Ovary (tissue), 9 donors: ENCODE measurements around the gene RBM26. TPM values are rescaled to one million over a fixed set of nuclear protein-coding genes. Genes with fewer than 3 reads are reported as not detected.

Experiments
- DNase-seq, 5 donors: peaks; one replicate each; pipeline ENCODE4 v3.0.0-alpha.2; 2019 to 2020
- H3K27ac ChIP-seq, 2 donors: fragments of 200-600 bp; one replicate each; pipeline versions ENCODE4 v1.5.1 to v1.8.0; 2019 to 2022
- H3K27me3 ChIP-seq: fragments of 200-600 bp; one replicate; pipeline ENCODE4 v1.8.0; 2022
- H3K36me3 ChIP-seq: fragments of 200-600 bp; sonication (generic); one replicate; pipeline ENCODE4 v1.5.1; 2019
- H3K4me1 ChIP-seq: one replicate; pipeline ENCODE4 v1.8.1; 2013; ENCODE audit warnings: mild to moderate bottlenecking, moderate library complexity; ENCODE audit not compliant: insufficient read depth
- H3K4me3 ChIP-seq: fragments of 200-600 bp; sonication (generic); one replicate; pipeline ENCODE4 v1.5.1; 2017
- H3K9me3 ChIP-seq, 2 donors: fragments of 200-600 bp in 1 of 2; sonication (generic) in 1 of 2; one replicate each; pipeline versions ENCODE4 v1.5.1 to v1.8.1; 2013 to 2019; ENCODE audit warnings: mild to moderate bottlenecking in 1 of 2, moderate library complexity in 1 of 2
- EP300 ChIP-seq: sonication (generic); formaldehyde crosslinking; IDR thresholded peaks from one replicate; pipeline ENCODE4 v1.6.1; 2017; ENCODE audit warnings: antibody characterized with exemption
- POLR2A ChIP-seq: fragments of 450-650 bp; IDR thresholded peaks from one replicate; pipeline ENCODE4 v1.6.1; 2017; ENCODE audit warnings: antibody characterized with exemption, mild to moderate bottlenecking, moderate library complexity
- WGBS, 3 donors: extraction: QIAGEN DNeasy Blood & Tissue Kit in 1 of 3; methylation state at CpG; one replicate each; pipeline versions ENCODE4 v1.1.5 to v1.1.7; 2013 to 2017; 5-methylcytosine and 5-hydroxymethylcytosine counted together
- intact Hi-C, 4 donors: fragments of 100-400 bp; cut with DNase I; formaldehyde crosslinking; loops; one replicate each; pipeline versions ENCODE4 v1.11.0 to v1.15.1; 2022 to 2023
- polyA plus RNA-seq, 2 donors: library from polyadenylated mRNA; stranded (reverse); fragments of 200-250 nt in 1 of 2; fragments of 350-450 nt in 1 of 2; fragmentation: Illumina TruSeq in 1 of 2; extraction: RNeasy Lipid Tissue Mini Kit (QIAGEN cat#74804) in 1 of 2; gene quantifications; one replicate each; pipeline ENCODE4 v1.2.3, GENCODE V29; 2013 to 2014
- total RNA-seq, 7 donors: library from RNA; depleted of rRNA in 2 of 7; stranded (reverse); fragments of >200 nt in 2 of 7; fragmentation: NEBNext Ultra II Directional in 3 of 7; extraction: Animal tissue kit (Norgen Biotek cat#: 25700) in 3 of 7; gene quantifications; one replicate each; pipeline versions ENCODE4 v1.1.0 to v1.2.4, GENCODE V29; 2016 to 2023
- TF ChIP-seq, protein P1 (sequence below), 3 donors: fragments of 450-650 bp in 2 of 3; fragments of 200-600 bp in 1 of 3; IDR thresholded peaks; one replicate each; pipeline versions ENCODE4 v1.5.1 to v1.8.0; 2016 to 2022; ENCODE audit warnings: antibody characterized with exemption in 3 of 3, mild to moderate bottlenecking in 1 of 3
- donor health status: DM: no; HTN: no; CAD: no; lungs with moderate emphysema.
- donor health status: DM: no; HTN: no; CAD: no.
- donor health status: Bipolar disorder and iron deficiency.
- donor health status: DM: yes; HTN: yes; CAD: no.
- donor health status: DM: no; HTN: no; CAD: no.
- donor health status: DM: yes; HTN: yes; CAD: no.

RBM26 gene
- total and polyA plus RNA-seq, 9 donors = 19.0 to 52.9 (median 39.4) TPM

DNA sequence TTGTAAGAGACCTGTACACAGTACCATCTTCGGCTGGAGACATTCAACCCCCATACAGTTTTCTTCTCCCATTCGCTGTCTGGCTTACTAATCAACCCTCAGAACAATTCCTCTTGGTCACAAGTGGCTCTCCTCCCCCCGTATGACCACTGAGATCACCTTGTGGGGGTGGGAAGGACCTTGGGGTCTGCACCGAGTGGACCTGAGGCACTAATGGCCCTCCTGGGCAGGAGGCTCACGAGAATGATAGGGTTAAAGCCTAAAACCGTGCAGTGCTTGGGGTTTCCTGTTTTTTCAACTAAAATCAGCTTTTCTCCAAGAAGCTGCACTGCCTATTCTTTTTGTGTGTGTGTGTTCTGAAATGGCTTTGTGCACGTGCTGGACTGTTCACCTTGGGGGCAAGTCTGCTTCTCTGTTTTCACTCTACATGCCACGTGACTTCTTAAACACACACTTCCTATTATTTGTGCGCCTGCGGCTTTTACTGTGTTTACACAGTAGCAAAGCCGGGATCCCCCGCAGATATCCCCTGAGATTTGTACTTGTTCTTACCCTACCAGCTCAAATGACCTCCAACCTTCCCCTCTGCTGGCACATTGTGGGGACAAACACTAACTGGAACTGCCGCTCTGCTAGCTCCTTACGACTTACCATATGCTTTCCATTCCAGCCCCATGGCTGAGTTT, 12.3 kb downstream of the RBM26 start:
- no peaks in the 10 kb centered on the region for H3K27me3 ChIP-seq
- H3K4me3 ChIP-seq = no peak overlapping the region
- H3K36me3 ChIP-seq = no peaks in the 10 kb centered on the region
- 77 to 84% (median 81%) methylated on average over 14 of the region's 14 CpGs for WGBS, 3 donors
- H3K4me1 ChIP-seq = no peaks in the 10 kb centered on the region
- no peaks in the 10 kb centered on the region for H3K9me3 ChIP-seq
- no peak for DNase-seq
- no peak overlapping the region for H3K27ac ChIP-seq
- intact Hi-C loops = no loop called here
- TF ChIP-seq, protein P1, sequence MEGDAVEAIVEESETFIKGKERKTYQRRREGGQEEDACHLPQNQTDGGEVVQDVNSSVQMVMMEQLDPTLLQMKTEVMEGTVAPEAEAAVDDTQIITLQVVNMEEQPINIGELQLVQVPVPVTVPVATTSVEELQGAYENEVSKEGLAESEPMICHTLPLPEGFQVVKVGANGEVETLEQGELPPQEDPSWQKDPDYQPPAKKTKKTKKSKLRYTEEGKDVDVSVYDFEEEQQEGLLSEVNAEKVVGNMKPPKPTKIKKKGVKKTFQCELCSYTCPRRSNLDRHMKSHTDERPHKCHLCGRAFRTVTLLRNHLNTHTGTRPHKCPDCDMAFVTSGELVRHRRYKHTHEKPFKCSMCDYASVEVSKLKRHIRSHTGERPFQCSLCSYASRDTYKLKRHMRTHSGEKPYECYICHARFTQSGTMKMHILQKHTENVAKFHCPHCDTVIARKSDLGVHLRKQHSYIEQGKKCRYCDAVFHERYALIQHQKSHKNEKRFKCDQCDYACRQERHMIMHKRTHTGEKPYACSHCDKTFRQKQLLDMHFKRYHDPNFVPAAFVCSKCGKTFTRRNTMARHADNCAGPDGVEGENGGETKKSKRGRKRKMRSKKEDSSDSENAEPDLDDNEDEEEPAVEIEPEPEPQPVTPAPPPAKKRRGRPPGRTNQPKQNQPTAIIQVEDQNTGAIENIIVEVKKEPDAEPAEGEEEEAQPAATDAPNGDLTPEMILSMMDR (IDR thresholded peaks at IDR 0.05) = no peak
- TF ChIP-seq EP300 (no peak), POLR2A (no peak)

GRCh38 chr13:79392882-79393563, 13.0 kb downstream of the RBM26 start:
- Histone ChIP-seq H3K9me3 (no peaks in the 10 kb centered on the region), H3K4me1 (peaks cover 2% of the 10 kb centered on the region), H3K27ac (no peak overlapping the region), H3K36me3 (no peaks in the 10 kb centered on the region), H3K27me3 (no peaks in the 10 kb centered on the region), H3K4me3 (no peak overlapping the region)
- no peak for DNase-seq
- 90 to 96% (median 91%) methylated on average over 6 of the region's 6 CpGs for WGBS, 3 donors
- intact Hi-C loops = no loop called here
- TF ChIP-seq POLR2A (no peak), EP300 (no peak)
- TF ChIP-seq, protein P1 (IDR thresholded peaks at IDR 0.05) = no peak

DNA sequence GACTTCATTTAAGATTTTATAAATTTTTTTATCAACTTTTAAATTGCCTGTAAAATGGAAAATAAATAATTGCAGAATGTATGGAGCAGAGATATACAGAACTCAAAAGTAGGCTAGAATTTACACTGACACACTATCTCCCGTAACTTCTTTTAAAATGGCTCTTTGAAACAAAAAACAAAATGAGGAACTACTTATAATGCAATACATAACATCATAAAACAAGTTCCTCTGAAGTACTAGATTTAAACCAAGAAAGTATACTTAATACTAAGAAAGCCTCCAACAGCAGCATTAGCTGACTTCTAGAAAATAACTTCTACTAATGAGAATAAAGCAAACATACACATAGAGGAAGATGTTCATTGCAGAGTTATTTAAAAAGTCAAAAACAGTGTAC, 17.0 kb downstream of the RBM26 start:
- Histone ChIP-seq H3K4me3 (no peak overlapping the region), H3K27ac (no peak overlapping the region), H3K9me3 (no peaks in the 10 kb centered on the region), H3K36me3 (no peaks in the 10 kb centered on the region), H3K4me1 (peaks cover 3% of the 10 kb centered on the region), H3K27me3 (no peaks in the 10 kb centered on the region)
- DNase-seq = no peak
- WGBS, 3 donors = 88 to 100% (median 94%) methylated on average over 1 of the region's 1 CpG
- TF ChIP-seq, protein P1 (IDR thresholded peaks at IDR 0.05) = no peak
- TF ChIP-seq POLR2A = no peak
- TF ChIP-seq EP300 = no peak
- intact Hi-C loops = no loop called here

- intact Hi-C loops = no loop called here
- no peak for DNase-seq
- no peaks in the 10 kb centered on the region for H3K36me3 ChIP-seq
- H3K27me3 ChIP-seq = no peaks in the 10 kb centered on the region
- 71 to 89% (median 88%) methylated on average over 4 of the region's 4 CpGs for WGBS, 3 donors
- H3K27ac ChIP-seq = no peak overlapping the region
- H3K4me1 ChIP-seq = peaks cover 3% of the 10 kb centered on the region
- H3K9me3 ChIP-seq = no peaks in the 10 kb centered on the region
- TF ChIP-seq, protein P1 (IDR thresholded peaks at IDR 0.05) = no peak
- TF ChIP-seq EP300 (no peak), POLR2A (no peak)
- H3K4me3 ChIP-seq = no peak overlapping the region
Measured at GRCh38 chr13:79387853-79388252, 18.2 kb downstream of the RBM26 start.
